Mesendoderm (in vitro differentiated cells): ENCODE results near the gene GADD45G.

Experiments used
- DNase-seq: peaks from one replicate; pipeline ENCODE4 v3.0.0; 2013
- H2AK5ac ChIP-seq: 2 replicates; pipeline ENCODE4 v1.6.1; 2013; ENCODE audit warnings: low read length, inconsistent platforms
- H2BK120ac ChIP-seq: 2 replicates; pipeline ENCODE4 v1.6.1; 2013; ENCODE audit warnings: low read depth, mild to moderate bottlenecking, low read length, moderate library complexity, mixed read lengths
- H2BK15ac ChIP-seq: replicated peaks from 2 replicates; pipeline ENCODE4 v1.6.1; 2013; ENCODE audit warnings: low read depth, mild to moderate bottlenecking, moderate library complexity
- H2BK5ac ChIP-seq: 2 replicates; pipeline ENCODE4 v1.6.1; 2013; ENCODE audit warnings: low read length, inconsistent platforms
- H3K18ac ChIP-seq: 2 replicates; pipeline ENCODE4 v1.6.1; 2013; ENCODE audit warnings: mild to moderate bottlenecking, low read length, mixed read lengths
- H3K23ac ChIP-seq: one replicate; pipeline ENCODE4 v1.6.1; 2013; ENCODE audit warnings: low read length
- H3K27ac ChIP-seq: 2 replicates; pipeline ENCODE4 v1.5.1; 2013; ENCODE audit warnings: low read depth, mild to moderate bottlenecking, inconsistent platforms, low read length, moderate library complexity
- H3K27me3 ChIP-seq: 2 replicates; pipeline ENCODE4 v1.6.1; 2013; ENCODE audit warnings: low read length, control low read depth, mild to moderate bottlenecking, inconsistent platforms; ENCODE audit not compliant: insufficient read depth, poor library complexity
- H3K36me3 ChIP-seq: 2 replicates; pipeline ENCODE4 v1.6.1; 2013; ENCODE audit warnings: low read length, inconsistent platforms; ENCODE audit not compliant: control insufficient read depth, insufficient read depth
- H3K4ac ChIP-seq: one replicate; pipeline ENCODE4 v1.6.1; 2013; ENCODE audit warnings: low read depth, mild to moderate bottlenecking, low read length, moderate library complexity
- H3K4me1 ChIP-seq: 2 replicates; pipeline ENCODE4 v1.6.1; 2013; ENCODE audit warnings: low read depth, low read length, inconsistent platforms; ENCODE audit not compliant: control insufficient read depth
- H3K4me2 ChIP-seq: 2 replicates; pipeline ENCODE4 v1.6.1; 2013; ENCODE audit warnings: low read length
- H3K4me3 ChIP-seq: 2 replicates; pipeline ENCODE4 v1.5.1; 2013; ENCODE audit warnings: mild to moderate bottlenecking, low read length
- H3K56ac ChIP-seq: one replicate; pipeline ENCODE4 v1.6.1; 2013; ENCODE audit warnings: low read length
- H3K79me1 ChIP-seq: 2 replicates; pipeline ENCODE4 v1.6.1; 2013; ENCODE audit warnings: low read length, inconsistent platforms
- H3K79me2 ChIP-seq: 2 replicates; pipeline ENCODE4 v1.6.1; 2013; ENCODE audit warnings: mild to moderate bottlenecking, low read length; ENCODE audit not compliant: control insufficient read depth, insufficient read depth
- H3K9ac ChIP-seq: 2 replicates; pipeline ENCODE4 v1.6.1; 2013; ENCODE audit warnings: low read length, inconsistent platforms
- H4K5ac ChIP-seq: one replicate; pipeline ENCODE4 v1.6.1; 2013; ENCODE audit warnings: low read length
- H4K8ac ChIP-seq: one replicate; pipeline ENCODE4 v1.6.1; 2013; ENCODE audit warnings: low read depth, mild to moderate bottlenecking, control low read depth, low read length, moderate library complexity
- WGBS: extraction: QIAGEN DNeasy Blood & Tissue Kit; methylation state at CpG from one replicate; pipeline ENCODE4 v1.1.7; 2013; ENCODE audit warnings: low lambda C conversion rate, missing lambda C conversion rate; ENCODE audit not compliant: insufficient coverage; ENCODE audit errors: extremely low coverage; 5-methylcytosine and 5-hydroxymethylcytosine counted together

The GADD45G gene

GRCh38 chr9:89622933-89623861 is 18.4 kb downstream of the GADD45G start:
- Histone ChIP-seq H3K27me3 (no peaks in the 10 kb centered on the region), H3K56ac (no peak overlapping the region), H3K79me1 (no peaks in the 10 kb centered on the region), H3K23ac (no peak overlapping the region), H4K8ac (no peak overlapping the region), H2AK5ac (no peak overlapping the region), H3K36me3 (no peaks in the 10 kb centered on the region), H3K4me2 (no peak overlapping the region), H3K18ac (no peak overlapping the region), H3K79me2 (no peaks in the 10 kb centered on the region), H2BK120ac (no peak overlapping the region), H3K9ac (no peak overlapping the region), H2BK5ac (no peak overlapping the region), H3K27ac (no peak overlapping the region), H3K4ac (no peak overlapping the region), H3K4me1 (no peaks in the 10 kb centered on the region), H3K4me3 (no peak overlapping the region), H4K5ac (no peak overlapping the region), H2BK15ac (no peak overlapping the region)
- WGBS, result no CpG with 5 or more reads among the region's 20 CpGs
- no peak for DNase-seq

- Histone ChIP-seq H3K18ac (no peak overlapping the region), H3K27ac (no peak overlapping the region), H2BK120ac (no peak overlapping the region), H2BK15ac (no peak overlapping the region), H3K4ac (no peak overlapping the region), H3K23ac (no peak overlapping the region), H3K4me2 (no peak overlapping the region), H2BK5ac (no peak overlapping the region), H2AK5ac (no peak overlapping the region), H4K5ac (no peak overlapping the region), H3K56ac (no peak overlapping the region), H4K8ac (no peak overlapping the region), H3K79me2 (no peaks in the 10 kb centered on the region), H3K4me1 (no peaks in the 10 kb centered on the region), H3K79me1 (no peaks in the 10 kb centered on the region), H3K36me3 (no peaks in the 10 kb centered on the region), H3K4me3 (no peak overlapping the region), H3K27me3 (no peaks in the 10 kb centered on the region), H3K9ac (no peak overlapping the region)
- no CpG with 5 or more reads among the region's 11 CpGs for WGBS
- DNase-seq, result no peak
Observed at GRCh38 chr9:89623925-89624420, 19.2 kb downstream of the GADD45G start.

GRCh38 chr9:89625721-89626687 is 21.2 kb downstream of the GADD45G start:
- DNase-seq, result no peak
- H3K4ac ChIP-seq, result no peak overlapping the region
- no peak overlapping the region for H2BK5ac ChIP-seq
- no peaks in the 10 kb centered on the region for H3K4me1 ChIP-seq
- no peak overlapping the region for H3K4me2 ChIP-seq
- H3K9ac ChIP-seq, result no peak overlapping the region
- no peak overlapping the region for H4K8ac ChIP-seq
- no peaks in the 10 kb centered on the region for H3K79me2 ChIP-seq
- no peak overlapping the region for H3K4me3 ChIP-seq
- H2BK15ac ChIP-seq, result no peak overlapping the region
- no peak overlapping the region for H3K27ac ChIP-seq
- H3K36me3 ChIP-seq, result no peaks in the 10 kb centered on the region
- no peak overlapping the region for H3K18ac ChIP-seq
- H4K5ac ChIP-seq, result no peak overlapping the region
- no peaks in the 10 kb centered on the region for H3K27me3 ChIP-seq
- H3K23ac ChIP-seq, result no peak overlapping the region
- no peak overlapping the region for H2AK5ac ChIP-seq
- no peaks in the 10 kb centered on the region for H3K79me1 ChIP-seq
- no CpG with 5 or more reads among the region's 14 CpGs for WGBS
- H3K56ac ChIP-seq, result no peak overlapping the region
- no peak overlapping the region for H2BK120ac ChIP-seq

- H3K9ac ChIP-seq, result no peak overlapping the region
- no peak overlapping the region for H3K23ac ChIP-seq
- H3K27me3 ChIP-seq, result no peaks in the 10 kb centered on the region
- H4K8ac ChIP-seq, result no peak overlapping the region
- H3K4me2 ChIP-seq, result no peak overlapping the region
- no peak overlapping the region for H3K18ac ChIP-seq
- H2AK5ac ChIP-seq, result no peak overlapping the region
- no peak overlapping the region for H2BK5ac ChIP-seq
- no peak for DNase-seq
- H3K79me2 ChIP-seq, result no peaks in the 10 kb centered on the region
- no peak overlapping the region for H2BK120ac ChIP-seq
- no peaks in the 10 kb centered on the region for H3K4me1 ChIP-seq
- H3K36me3 ChIP-seq, result no peaks in the 10 kb centered on the region
- H3K27ac ChIP-seq, result no peak overlapping the region
- no peaks in the 10 kb centered on the region for H3K79me1 ChIP-seq
- H2BK15ac ChIP-seq, result no peak overlapping the region
- no peak overlapping the region for H3K56ac ChIP-seq
- no peak overlapping the region for H3K4me3 ChIP-seq
- no peak overlapping the region for H3K4ac ChIP-seq
- no peak overlapping the region for H4K5ac ChIP-seq
- WGBS, result no CpG with 5 or more reads among the region's 11 CpGs
Observed at GRCh38 chr9:89626741-89627265, 22.0 kb downstream of the GADD45G start.

GRCh38 chr9:89628601-89629000 is 23.8 kb downstream of the GADD45G start:
- Histone ChIP-seq H3K27ac (no peak overlapping the region), H3K4me2 (no peak overlapping the region), H3K23ac (no peak overlapping the region), H4K8ac (no peak overlapping the region), H2BK120ac (no peak overlapping the region), H3K18ac (no peak overlapping the region), H3K4me1 (no peaks in the 10 kb centered on the region), H2AK5ac (no peak overlapping the region), H3K4me3 (no peak overlapping the region), H3K56ac (no peak overlapping the region), H3K27me3 (no peaks in the 10 kb centered on the region), H4K5ac (no peak overlapping the region), H3K9ac (no peak overlapping the region), H3K36me3 (no peaks in the 10 kb centered on the region), H3K79me1 (no peaks in the 10 kb centered on the region), H3K79me2 (no peaks in the 10 kb centered on the region), H3K4ac (no peak overlapping the region), H2BK5ac (no peak overlapping the region), H2BK15ac (no peak overlapping the region)
- no peak for DNase-seq
- WGBS, result no CpG with 5 or more reads among the region's 2 CpGs
